Stimulated activated CD8-positive, alpha-beta memory T cell treated with anti-CD3 and anti-CD28 coated beads, Interleukin-7, amount 100 ng/mL, for 4 hours (primary cell): ENCODE results near the gene ANO6.
"Not testable (repeated sequence)": the region's sequence is repeated elsewhere in the genome, so short reads cannot be mapped to it uniquely, and the experiment has no call there.

ENCODE experiments used
- DNase-seq, 2 donors: peaks; one replicate each; pipeline ENCODE4 v3.0.0-alpha.2; 2020; ENCODE audit warnings: low read depth in 2 of 2

ANO6 gene

DNA sequence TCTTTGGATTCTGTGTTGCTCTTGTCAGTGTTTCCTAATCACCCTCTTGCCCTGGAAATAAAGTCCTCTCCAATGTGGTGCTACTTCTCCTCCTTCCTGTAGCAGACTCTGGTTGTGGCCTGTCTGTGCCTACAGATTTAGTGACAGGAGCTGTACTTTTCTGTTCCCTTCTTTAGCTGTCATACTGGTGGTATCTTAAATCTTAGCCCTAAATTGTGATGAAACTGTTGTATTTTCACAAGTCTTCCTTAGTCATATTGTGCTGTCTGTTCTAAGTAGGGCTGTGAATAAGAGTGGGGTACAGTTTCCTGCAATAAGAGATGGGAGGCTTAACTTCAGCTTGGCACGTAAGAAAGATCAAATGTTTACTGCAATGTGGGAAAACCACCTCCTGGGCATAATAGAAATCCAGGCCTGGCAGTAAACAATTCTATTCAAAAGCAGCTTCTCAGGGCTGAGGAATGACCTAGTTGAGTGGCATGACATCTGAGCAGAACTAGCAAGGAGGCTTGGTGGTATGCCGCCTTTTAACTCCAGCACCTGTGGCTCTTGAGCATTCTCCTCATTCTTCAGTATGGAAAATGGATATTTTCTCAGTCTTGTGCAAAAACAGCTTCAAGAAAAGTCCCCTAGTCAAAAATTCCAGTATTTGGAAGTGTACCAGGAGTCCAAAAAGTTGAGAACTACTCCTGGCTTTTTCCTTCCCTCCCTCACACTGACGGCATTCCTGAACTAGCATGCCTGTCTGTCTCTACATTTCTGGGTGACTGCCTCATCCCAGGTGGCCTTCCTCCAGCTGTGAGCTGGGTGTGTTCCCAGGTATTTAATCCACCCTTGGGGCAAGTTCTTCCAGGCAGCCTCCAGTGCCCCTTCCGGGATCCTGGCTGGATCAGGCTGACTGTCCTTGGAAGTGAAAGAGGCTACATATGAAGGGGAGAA lies 19.5 kb downstream of the ANO6 start:
- no peak for DNase-seq

DNA sequence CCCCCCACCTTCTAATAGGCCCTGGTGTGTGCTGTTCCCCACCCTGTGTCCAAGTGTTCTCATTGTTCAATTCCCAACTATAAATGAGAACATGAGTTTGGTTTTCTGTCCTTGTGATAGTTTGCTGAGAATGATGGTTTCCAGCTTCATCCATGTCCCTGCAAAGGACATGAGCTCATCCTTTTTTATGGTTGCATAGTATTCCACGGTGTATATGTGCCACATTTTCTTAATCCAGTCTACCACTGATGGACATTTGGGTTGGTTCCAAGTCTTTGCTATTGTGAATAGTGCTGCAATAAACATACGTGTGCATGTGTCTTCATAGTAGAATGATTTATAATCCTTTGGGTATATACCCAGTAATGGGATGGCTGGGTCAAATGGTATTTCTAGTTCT lies 20.5 kb downstream of the ANO6 start:
- not testable (repeated sequence) for DNase-seq

DNA sequence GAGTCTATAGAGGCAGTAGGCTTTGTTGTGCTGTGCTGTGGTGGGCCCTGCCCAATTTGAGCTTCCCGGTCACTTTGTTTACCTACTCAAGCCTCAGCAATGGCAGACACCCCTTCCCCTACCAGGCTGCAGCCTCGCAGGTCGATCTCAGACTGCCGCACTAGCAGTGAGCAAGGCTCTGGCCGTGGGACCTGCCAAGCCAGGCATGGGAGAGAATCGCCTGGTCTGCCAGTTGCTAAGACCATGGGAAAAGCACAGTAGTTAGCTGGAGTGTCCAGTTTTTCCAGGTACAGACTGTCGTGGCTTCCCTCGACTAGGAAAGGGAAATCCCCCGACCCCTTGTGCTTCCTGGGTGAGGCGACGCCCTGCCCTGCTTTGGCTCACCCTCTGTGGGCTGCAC lies 26.3 kb downstream of the ANO6 start:
- DNase-seq, result no peak

DNA sequence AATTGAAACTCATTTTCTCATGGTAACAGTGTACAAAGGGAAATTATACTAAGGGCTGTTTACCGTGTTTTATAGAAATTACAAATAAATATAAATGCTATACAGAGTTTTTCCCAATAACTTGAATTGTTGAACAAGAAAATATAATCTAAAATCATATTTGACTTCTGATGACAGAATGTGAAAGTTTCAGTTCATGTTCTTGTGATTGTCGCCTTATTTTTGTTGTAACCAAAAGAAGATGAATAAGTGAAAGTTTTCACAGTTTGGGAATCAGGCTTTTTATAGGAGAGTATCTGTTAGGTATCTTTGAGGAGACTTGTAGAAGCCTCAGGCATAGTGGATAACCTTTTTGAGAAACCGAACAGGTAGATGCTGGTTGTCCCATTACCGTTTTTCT lies 28.1 kb downstream of the ANO6 start:
- DNase-seq, result no peak

DNA sequence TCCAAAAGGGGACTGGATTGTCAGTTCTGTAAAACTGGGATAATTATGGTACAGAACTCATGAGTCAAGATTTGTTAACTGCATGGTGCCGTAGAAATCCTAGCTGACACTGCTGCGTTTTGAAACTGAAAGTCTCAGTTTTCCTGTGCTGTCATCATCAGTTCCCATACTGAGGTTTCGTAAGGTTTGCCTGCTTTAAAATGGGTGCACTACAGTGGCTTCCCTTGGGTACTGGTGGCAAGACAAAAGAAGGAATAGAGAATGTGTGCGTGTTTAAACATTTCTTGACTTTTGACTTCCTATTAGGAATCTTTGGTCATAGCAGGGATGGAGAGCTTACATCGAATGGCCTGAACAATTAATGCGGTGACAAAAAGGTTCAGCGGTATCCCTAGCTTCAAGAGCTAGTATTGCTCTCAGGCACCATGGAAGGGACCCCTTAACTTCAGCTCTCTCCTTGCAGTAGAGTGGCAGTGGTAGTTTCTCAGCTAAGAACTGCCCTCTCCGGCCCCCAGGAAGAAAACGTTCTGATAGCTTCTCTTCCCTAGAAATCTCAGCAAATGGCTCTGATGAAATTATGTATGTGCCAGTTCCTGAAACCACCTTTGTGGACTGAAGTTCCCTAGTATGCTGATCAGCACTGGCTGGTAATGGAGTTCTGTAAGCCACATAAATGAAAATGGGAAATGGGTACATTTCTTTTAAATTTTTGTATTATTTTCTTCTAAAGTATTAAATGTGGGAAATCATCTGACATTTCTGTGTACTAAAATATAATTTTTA lies 28.9 kb downstream of the ANO6 start:
- no peak for DNase-seq

DNA sequence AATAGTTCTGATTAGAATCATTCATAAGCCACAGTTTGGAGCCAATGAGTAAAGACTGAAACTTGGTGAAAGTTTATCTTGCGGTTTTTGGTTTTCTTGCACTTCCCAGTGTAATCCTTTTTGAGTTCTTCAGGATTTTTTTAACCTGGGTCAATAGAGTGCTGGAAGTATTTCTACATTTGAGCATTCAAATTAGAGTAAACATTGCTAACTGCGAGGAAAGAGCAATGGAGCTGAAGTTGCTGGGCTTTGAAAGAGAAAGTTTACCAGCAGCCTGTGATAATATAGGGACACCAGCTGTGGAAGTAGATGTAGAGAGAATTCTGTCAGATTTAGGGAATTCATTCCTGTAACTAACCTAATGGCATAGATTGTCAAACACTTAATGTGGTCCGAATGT lies 30.3 kb downstream of the ANO6 start:
- DNase-seq, result no peak

DNA sequence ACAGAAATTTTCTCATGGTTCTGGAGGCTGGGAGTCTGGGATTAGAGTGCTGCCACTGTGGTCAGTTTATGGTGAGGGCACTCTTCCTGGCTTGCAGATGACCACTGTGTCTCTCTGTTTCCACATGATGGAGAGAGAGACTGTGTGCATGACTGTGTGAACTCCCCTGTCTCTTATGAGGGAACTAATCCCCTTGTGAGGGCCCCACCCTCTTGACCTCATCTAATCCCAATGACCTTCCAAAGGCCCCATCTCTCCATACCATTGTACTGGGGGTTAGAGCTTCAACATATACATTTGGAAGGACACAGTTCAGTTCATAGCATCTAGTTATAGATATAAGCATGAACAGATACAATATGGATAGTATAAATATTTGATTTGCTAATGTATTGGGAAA lies 31.7 kb downstream of the ANO6 start:
- no peak for DNase-seq

DNA sequence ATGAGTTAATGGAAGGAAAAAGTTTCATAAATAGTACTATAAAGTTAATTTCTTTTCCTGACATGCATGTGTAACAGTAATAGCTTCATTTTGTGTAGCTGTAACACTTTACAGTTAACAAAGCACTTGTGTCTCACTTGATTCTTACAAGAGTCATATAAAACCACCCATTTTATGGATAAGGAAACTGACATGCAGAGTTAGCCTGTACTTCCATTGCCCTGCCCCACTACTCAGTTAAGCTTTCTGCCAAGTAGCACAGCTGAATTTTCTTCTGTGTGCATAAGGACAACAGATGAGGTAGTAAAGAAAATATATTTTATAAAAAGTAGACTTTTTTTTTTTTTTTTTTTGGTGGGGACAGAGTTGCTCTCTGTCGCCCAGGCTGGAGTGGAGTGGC lies 32.2 kb downstream of the ANO6 start:
- DNase-seq, result no peak

DNA sequence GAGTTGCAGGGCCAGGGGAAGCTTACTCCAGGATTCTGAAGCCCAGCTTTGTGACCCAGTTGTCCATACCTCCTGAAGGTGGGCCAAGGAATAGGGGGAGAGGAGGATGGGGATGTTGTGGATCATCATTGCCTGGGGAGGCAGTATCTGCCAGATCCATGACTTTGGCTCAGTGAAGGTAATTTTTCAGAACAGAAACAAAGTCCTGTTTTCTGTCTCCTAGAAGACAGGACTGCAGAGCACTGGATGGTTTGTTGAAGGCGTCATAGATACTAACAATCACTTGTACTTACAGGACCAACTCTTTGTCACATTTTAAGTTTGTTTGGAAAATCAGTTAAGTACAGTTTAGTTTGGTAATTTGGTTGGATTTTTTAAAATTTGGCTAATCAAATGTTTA lies 38.4 kb downstream of the ANO6 start:
- no peak for DNase-seq

DNA sequence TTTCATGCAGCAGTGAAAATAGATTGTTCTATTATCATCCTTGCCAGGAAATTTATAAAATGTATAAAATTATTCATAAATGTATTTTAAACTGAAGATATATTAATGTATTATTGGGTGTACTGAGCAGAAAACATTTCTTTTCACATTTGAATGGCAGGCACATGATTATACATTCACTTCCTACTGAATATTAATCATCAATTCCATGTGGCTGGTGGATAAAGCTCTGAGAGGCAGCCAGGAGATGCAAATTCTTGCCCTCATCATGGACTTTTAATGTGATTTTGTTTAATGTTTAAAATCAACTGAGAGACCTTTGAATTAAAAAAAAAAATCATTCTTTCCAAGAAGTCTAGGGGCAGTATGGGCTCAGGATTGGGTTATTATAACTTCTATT lies 40.8 kb downstream of the ANO6 start:
- DNase-seq, result no peak

DNA sequence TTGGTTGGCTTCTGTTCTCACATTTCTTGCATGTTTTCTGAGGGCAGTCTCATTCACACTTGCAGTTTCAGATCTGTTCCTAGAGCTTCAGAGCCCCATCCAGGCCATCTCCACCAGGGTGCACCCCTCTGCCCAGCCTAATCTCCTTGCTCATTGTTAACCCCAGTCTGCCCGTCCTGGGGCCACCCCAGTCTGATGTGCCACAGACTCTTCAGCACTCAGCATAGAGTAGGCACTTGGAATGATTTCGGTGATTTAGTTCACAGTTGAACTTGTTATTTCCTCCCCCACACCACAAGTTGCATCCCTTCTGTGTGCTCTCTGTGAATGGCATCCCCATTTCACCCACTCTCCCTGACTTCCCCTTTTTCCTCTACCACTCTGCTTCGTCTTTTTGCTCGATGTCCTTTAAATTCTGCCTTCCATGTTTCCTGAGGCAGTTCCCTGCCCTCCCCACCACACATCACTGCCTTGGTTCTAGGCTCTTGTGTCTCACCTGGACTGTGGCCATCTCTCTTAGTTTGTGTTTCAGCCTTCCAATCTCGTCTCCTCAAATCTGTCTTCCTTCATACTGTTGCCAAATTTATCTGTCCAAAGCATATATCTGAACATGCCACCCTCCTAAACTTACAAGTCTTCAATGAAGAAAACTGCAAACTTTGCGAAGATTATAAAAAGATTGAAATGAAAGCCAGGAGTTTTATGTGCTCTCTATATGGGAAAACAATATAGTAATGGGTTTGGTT lies 41.5 kb downstream of the ANO6 start:
- no peak for DNase-seq

DNA sequence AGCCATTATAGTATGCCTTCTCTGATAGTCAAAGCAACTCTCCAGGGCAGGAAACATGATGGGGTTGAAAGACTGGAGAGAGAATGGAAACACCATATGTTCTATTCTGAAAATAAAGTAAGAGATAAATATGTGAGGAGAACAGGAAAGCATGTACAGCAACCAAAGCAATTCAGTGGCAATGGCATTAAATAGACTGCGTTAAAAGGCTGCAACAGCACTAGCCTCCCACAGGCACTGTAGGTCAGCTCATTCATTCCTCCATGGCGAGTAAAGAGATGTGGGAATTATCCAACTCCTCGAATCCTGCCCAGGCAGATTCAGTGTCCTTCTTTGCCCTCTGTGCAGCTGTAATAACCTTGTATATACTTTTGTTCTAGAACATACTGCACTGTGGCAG lies 43.8 kb downstream of the ANO6 start:
- no peak for DNase-seq

DNA sequence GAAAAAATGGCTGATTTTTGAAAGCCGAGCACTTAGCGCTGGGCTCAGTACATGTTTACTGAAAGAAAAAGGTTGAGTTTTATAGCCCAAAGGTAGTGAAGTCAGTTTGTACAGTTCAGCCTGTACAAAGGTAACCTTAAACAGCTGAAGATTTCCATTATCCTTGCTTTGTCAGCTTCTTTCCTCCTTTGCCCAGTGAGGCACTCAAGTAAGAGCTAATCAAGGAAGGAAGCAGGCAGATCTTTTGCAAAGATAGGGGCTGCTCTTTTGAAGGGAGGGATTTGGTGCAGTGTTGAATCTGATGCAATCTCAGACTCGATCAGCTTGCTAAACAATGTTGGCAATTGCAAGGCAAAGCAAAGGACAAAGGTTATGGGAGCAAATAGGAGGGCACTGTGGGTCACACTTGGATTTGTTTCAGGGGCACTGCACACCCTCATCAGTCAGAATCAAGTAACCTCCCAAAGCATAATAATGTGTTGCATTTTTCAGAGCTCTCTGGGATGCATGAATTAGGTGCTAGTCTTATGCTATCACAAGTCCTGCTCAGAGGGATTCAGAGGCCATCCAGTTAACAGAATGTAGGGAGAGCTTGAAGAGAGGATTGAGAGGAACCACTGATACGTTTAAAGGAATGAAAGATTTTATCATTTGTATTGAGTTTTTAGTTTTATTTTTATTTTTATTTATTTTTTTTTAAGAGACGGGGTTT lies 44.4 kb downstream of the ANO6 start:
- DNase-seq, result no peak

DNA sequence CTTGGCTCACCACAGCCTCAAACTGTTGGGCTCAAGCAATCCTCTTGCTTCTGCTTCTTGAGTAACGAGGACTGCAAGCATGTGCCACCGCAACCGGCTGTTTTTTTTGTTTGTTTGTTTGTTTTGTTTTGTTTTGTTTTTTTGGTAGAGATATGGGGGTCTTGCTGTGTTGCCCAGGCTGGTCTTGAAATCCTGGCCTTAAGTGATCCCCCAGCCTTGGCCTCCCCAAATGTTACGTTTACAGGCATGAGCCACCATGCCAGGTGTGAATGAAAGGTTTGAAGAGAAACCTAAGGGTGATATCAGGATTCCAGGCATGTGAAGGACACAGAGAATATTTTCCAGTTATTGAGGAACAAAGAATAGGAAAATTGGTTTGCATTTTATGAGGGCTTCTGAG lies 45.0 kb downstream of the ANO6 start:
- no peak for DNase-seq

DNA sequence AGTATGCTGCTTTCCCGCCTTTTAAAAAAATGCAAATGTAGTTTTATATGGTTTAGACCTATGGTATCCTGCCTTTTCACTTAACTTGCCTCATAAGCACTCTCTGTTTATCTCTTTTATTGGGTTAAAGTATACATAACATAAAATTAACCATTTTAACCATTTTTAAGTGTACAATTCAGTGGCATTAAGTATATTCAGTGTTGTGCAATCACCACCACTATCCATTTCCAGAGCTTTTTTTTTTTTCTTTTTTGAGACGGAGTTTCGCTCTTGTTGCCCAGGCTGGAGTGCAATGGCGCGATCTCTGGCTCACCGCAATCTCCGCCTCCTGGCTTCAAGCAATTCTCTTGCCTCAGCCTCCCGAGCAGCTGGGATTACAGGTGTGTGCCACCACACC lies 46.3 kb downstream of the ANO6 start:
- not testable (repeated sequence) for DNase-seq

DNA sequence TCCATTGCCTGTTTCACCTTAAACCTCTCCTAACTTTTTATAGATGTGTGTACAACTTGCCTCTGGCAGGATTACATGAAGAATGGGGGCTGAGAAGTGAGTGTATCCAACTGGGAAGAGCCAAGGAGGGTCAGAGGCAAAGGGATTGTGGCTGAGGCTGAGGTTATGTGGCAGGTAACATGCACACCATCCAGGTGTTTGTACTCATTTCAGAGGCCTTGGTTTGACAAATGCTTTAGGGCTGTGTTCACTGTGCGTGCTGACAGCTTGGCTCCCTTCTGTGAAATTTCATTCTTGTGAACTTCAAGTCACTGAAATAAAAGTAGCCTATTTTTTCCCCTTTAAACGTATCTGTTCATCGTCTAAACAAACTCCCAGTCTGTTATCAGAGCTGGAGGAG lies 47.7 kb downstream of the ANO6 start:
- no peak for DNase-seq

DNA sequence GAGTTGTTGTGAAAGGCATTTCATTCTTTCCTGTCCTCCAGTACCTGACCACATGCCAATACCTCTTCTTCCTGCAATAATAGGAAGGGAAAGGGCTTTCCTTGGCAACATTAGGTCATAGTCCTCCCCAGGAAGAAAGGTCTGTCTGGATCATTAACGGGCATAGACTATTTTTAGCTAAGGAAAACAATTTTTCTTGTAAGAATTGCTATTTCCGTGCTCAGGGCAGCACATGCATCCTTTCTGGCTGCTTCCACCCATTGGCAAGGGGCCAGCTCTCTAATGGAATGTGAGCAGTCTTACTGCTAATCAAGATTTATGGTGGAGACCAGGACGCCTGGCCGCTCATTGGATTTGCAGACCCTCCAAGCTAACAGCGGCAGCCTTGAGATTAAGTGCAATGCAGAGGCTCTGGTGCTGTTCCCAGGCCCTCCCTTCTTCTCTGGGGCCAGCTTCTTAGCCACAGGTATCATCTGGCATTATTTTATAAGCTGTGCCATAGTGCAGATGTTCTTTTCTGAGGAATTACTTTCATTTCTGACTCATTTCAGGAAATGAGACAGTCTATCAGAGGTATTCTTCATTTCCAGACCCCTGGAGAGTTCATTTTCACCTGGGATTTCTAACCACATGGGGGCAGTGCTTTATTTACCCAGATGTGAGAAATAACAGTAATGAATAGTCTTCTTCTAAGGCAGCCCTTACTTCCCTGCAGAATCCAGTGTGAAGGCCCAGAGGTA lies 52.9 kb downstream of the ANO6 start:
- no peak for DNase-seq

DNA sequence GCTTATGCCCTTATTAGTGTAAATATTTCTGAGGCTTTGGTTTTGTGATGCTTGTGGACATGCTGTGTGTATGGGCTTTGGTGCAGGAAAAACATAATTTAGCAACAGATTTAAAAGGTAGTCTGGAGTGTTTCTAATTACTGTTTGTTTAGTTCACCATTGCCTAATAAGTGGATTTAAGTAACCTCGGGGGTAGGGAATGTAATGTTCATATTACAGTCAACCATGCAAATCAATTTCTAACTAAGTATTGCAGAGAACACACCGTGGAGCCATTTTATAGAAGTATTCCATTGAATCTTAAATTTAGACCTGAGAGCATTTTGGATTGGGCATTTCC lies 53.5 kb downstream of the ANO6 start:
- no peak for DNase-seq

DNA sequence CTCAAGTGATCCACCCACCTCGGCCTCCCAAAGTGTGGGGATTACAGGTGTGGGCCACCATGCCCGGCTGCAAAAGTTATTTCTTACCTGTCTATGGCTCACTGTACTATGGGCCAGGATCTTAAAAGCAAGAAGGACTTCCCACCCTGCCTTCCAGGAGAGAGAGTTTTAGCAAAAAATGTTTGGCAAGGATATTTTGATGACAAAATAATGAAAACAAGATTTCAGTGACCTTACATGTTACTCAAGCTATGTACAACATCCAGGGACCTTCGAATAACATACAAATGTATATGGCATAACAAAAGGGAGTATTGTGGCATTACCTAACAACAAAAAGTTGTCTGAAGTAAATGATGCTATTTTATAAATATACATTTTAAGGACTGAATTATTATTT lies 55.1 kb downstream of the ANO6 start:
- DNase-seq, result no peak

DNA sequence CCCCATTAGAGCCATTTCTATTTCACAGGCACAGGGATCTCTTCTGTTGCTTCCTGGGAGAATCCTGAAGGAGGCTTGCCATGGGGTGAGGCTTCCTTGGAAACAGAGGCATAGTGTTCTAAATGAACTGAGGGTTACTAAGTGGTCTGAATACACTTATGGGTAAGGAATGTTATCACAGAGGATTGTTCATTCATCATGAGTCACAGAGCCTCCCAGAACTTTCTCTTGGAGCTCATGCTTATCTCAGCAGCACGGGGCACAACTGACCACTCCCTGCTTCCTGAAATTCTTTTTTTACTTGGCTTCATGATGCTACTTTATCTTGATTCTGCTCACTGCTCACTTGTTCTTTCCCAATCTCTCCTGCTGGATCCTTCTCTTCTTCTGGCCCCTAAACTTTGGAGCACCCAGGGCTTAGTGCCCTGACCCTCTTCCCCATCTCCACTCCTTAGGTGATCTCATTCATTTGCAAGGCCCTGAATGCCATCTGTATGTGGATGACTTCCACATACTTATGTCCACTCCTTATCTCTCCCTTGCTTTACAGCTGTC lies 57.9 kb downstream of the ANO6 start:
- DNase-seq, result no peak
